Loucy (cell line): Measurements from ENCODE around the gene TPRA1.

Experiments
- CTCF ChIP-seq: fragments of 200-600 bp; sonication (generic); conservative IDR thresholded peaks from 2 replicates; pipeline ENCODE4 v1.5.1; 2014; ENCODE audit warnings: mild to moderate bottlenecking, antibody characterized with exemption, low read length
- EZH2phosphoT487 ChIP-seq: fragments of 200-600 bp; IDR thresholded peaks from 2 replicates; pipeline ENCODE4 v1.6.1; 2018; ENCODE audit warnings: antibody characterized with exemption, mild to moderate bottlenecking, moderate library complexity, borderline replicate concordance

DNA sequence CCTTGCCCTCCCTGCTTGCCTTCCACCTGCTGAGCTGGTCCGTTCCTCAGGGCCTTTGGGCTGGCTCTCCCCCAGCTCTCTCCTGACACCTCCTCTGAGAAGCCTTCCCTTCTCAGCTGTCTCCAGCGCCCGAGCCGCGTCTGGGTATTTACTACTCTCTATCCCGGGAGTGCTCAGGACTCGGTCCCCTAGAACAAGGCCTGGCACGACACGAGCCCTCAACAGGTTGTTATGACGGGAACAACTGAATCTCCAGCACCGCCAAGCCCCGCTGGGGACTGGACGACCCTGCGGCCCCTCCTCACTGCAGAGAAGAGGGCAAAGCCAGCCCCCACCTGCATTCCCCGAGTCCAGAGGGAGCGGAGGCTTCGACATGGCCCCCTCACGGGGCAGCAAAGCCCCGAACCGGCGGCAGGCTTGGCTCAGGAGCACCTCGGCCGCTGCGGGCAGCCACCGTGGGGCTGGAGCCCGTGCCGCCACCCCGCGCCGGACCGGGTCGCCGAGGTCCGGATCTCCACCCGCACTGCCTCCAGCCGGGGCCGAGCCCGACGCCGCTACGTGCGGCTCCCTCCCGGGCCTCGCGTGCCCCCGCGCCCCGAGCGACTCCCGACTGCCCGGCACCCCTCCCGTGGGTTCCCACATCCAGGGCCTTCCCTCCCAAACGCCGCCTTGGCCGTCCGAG, 792 bp downstream of the TPRA1 start:
- TF ChIP-seq CTCF (no peak), EZH2phosphoT487 (no peak)
